CD1c-positive myeloid dendritic cell (primary cell): Measurements from ENCODE around the gene DCP2.
"Not testable (repeated sequence)": the region's sequence is repeated elsewhere in the genome, so short reads cannot be mapped to it uniquely, and the experiment has no call there.

Experiments used
- DNase-seq: peaks from one replicate; pipeline ENCODE4 v3.0.0-alpha.2; 2016; ENCODE audit errors: extremely low spot score

Gene DCP2

DNA sequence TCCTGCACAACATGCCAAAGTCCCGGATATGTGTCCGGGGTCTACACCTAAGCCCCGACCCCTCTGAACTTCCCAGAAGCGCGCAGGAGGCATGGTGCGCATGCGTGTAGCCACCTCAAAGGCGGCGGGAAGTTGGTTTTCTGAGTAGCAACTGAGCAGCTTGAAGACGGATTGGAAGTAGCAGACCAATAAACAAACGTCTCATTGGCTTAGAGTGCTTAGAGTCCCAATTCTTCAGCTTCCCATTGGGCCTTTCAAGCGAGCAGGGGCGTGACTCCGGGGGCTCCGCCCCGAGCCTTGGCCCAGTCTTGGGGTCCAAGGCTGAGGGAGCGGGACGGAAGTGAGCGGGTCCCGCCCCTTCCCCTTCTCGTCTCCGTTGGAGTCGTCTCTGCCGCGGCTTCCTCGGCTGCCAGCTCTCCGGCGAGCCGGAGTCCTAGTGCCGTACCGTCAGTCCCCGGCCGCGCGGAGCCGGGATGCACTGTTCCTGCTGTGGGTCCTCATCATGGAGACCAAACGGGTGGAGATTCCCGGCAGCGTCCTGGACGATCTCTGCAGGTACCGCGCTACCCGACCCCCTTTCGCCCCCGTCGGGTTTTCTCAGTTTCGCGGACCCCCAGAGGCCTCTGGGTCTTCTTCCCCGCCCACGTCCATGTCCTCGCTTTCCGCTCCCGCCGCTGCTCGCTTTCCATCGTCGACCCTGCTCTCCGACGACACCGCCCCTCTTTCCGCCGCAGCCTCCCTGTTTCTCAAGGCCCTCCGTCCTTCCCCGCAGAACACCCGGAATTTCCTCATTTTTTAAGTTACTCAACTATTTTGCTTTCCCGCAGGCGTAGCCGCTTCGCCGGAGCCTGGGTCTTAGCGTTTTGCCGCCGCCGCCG is at the start of gene DCP2:
TSS of gene DCP2 (plus strand) at position 367 of the 878 bp plus-strand sequence. CDS start at position 503, 136 bp downstream.
- DNase-seq, result peak; percentile 99

DNA sequence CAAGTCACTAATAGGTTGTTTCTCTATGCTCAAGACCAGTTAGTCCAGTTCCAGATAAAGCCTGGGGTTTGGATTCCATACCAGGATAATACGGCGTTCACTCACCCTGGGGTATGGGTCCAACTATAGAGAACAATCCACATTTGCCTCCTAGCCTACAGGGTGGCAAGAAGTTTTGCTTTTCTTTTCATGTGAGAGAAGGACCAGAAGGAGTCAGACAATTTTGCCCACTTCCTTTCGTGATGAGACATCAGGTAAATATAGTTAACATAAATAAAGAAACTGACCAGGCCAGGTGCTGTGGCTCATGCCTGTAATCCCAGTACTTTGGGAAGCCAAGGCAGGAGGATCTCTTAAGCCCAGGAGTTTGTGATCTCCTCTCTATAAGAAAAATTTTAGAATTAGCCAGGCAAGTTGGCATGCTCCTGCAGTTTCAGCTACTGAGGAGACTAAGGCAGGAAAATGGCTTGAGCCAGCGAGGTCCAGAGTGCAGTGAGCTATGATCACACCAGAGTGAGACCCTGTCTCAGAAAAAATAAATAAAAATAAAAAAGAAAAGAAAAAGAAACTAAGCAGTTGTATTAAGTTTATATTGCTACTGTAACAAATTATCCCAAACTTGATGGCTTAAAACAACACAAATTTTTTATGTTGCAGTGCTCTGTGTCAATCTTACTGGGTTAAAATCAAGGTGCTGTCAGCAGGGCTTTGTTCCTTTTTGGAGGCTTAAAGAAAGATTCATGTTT is 47.1 kb upstream of the DCP2 start:
- no peak for DNase-seq

DNA sequence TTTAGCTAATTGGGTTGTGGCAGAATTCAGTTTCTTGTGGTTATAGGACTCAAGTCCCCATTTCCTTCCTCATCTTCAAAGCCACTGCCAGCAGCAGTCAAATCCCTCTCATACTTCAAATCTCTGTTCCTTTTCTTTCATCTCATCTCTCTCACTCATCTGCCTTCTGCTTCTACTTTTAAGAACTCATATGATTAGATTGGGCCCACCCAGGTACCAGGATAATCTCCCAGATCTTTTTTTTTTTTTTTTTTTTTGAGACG is 46.6 kb upstream of the DCP2 start:
- peak; percentile 76 for DNase-seq

DNA sequence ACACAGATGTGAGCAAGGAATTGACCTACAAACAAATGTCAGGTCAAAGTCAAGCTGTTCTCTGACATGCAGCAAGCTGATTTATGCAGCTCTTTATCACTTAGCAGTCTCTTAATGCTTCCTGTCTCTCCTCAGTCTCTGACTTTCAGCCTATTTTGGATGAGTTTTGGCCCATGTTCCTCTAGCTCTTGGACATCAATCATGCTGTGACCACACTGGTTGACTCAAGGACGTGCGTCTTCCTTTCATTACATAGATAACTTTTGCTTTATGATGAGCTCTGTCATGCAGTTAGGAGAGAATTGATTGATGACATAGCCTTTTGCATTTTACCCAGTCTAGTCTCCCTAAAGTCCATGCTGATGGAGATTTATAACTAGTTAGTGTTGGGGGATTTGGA is 45.1 kb upstream of the DCP2 start:
- no peak for DNase-seq

DNA sequence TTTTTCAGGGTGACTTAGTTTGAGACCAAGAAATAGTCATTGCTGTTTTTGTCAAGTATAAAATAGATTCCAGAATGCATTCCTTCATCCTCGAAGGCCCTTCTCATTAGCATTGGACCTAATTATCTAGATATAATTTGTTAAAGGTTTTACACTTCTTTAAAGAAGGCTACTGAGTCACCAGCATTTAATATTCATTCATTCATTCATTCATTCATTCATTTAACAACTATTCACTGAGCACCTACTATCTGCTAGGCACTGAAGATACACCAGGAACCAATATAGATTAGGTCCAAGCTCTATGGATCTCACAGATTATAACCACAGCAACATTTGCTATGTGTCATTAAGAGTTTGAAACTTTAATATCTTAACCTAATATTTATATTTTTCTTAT is 43.5 kb upstream of the DCP2 start:
- DNase-seq, result no peak

DNA sequence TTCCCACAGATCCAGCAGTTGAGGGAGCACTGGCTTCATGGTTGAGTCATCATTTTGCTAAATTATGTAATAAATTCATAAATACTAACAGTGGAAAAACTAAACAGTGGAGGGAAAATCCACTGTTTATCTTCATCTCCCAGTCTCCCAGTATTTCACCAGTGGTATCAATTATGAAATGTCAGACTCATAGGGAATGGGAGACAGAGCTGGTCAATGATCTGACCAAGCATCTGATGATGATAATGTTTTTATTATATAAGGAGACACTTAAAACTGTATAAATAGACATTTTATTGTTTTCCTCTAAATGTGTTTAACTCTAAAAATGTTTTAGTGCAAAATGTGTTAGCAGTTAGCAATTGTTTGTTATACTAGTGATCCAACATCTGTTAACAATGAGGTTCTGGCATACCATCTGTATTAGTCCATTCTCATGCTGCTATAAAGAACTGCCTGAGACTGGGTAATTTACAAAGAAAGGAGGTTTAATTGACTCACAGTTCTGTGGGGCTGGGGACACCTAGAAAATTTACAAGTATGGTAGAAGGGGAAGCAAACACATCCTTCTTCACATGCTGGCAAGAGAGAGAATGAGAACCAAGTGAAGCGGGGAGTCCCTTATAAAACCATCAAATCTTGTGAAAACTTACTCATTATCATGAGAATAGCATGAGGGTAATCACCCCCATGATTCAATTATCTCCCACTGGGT is 42.8 kb upstream of the DCP2 start:
- DNase-seq, result no peak

DNA sequence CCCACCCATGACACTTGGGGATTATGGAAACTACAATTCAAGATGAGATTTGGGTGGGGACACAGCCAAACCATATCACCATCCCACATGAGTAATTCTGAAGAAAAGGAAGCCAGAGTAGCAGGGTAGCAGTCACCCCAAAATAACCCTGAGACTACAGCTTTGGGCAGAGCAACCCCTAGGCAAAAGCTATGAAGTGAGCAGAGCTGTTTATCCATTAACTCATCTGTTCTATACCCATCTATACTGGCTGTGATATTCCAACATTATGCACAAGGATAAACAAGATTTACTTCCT is 42.3 kb upstream of the DCP2 start:
- no peak for DNase-seq

DNA sequence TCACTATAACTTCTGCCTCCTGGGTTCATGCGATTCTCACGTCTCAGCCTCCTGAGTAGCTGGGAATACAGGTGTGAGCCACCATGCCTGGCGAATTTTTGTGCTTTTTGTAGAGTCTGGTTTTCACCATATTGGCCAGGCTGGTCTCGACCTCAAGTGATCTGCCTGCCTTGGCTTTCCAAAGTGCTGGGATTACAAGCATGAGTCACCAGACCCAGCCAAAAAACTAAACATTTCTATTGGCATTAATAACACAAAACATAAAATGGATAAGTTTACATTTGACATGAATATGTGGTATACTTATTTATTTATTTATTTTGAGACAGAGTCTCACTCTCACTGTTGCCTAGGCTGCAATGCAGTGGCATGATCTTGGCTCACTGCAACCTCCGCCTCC is 40.9 kb upstream of the DCP2 start:
- DNase-seq, result no peak

DNA sequence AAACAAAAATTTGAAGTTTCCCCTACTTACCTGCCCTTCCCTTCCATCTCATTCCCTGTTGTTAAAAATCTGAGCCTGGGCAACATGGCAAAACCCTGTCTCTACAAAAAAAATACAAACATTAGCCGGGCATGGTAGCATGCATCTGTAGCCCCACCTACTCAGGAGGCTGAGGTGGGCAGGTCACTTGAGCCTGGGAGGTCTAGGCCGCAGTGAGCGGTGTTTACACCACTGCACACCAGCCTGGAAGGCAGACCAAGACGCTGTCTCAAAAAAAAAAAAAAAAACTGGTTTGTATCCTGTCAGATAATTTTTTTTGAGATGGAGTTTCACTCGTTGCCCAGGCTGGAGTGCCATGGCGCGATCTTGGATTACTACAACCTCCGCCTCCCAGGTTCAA is 38.3 kb upstream of the DCP2 start:
- no peak for DNase-seq

DNA sequence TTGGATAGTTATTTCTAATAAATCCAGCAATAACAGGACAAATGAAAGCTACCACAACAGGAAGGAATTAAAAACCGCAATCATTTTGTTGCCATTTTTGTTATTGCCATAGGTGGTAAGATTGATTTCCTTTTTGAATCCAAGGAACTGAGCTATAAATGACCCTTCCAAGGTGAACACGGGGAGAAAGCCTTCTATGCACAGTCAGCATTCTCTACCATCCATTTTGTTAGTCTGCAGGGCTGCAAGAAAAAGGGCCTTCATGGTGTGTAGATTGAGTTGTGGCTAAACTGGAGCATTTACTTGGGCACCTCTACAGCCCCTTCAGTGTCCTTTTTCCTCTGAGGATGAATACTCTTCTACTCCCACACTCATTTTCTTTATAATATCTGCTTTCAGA is 35.9 kb upstream of the DCP2 start:
- no peak for DNase-seq

DNA sequence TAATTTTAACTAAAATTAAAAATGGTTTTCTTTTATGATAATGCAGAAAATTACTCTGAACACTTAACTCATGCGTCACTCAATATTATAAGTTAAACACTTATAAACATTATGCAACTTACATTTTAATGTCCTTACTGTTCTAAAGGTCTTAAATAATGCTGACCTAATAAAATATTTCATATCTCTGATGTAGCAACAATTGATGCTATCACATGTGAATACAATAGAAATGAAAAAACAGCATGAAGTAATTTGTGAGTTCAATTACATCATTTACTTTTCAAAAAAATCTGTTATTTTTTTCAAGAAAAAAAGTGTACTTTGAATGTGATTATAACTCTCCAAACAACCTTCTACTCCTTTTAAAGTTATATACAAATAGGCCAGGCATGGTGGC is 28.1 kb upstream of the DCP2 start:
- no peak for DNase-seq

DNA sequence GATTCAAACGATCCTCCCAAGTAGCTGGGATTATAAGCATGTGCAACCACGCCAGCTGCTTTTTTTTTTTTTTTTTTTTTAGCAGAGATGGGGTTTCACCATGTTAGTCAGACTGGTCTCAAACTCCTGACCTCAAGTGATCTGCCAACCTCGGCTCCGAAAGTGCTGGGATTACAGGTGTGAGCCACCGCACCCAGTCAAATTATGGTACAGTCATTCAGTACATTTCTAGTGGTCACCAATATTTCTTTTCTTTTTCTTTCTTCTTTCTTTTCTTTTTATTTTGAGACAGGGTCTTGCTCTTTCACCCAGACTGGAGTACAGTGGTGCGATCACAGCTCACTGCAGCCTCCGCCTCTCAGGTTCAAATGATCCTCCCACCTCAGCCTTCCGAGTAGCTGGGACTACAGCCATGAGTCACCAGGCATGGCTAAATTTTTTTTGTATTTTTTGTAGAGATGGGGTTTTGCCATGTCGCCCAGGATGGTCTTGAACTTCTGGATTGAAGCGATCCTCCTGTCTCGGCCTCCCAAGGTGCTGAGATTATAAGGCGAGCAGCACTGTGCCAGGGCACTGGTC is 25.4 kb upstream of the DCP2 start:
- DNase-seq, result no peak

DNA sequence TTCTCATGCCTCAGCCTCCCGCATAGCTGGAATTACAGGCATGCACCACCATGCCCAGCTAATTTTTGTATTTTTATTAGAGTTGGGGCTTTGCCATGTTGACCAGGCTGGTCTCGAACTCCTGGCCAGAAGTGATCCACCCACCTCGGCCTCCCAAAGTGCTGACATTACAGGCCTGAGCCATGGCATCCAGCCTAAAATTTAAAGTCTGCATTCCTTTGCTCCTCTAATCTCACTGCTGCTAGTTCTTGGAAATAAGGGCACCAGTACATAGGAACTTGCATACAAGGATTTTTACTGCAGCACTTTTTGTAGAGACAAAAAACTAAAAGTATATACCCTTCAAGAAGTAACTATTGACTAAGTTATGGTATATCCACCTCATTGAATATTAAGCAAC is 20.0 kb upstream of the DCP2 start:
- DNase-seq, result no peak

DNA sequence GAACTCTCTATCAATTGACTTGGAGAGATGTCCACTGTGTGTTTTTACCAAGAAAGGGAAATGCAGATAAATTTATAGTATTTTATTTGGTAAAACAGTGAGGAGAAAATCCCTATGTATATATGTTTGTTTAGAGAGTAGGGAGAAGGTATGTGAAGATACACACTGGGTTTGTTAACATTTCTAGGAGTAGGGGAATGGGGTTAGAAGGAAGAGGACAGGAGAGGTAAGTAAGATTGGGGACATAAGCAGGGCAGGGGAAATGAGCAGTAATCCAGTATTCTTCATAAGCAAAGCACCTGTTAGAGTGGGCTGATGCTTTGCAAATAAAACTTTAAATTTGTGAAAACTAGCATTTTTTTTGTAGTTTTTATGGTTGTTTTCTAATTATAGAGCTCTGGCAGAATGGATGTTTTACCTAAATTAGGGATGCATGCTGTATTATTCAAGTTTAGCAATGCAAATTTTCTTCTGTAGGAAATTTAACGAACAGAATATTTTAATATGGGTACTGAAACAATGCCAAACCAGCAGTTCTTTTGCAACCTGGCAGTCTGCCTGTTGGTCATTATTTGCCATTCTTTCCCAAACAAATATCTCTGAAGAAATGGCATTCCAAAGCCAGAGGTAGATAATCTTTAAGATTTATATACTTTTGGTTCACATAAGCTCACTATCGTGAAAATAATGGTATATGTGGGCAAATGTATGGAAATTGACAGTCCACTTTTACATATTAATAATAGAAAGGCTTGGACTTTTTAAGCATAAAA is 19.4 kb upstream of the DCP2 start:
- no peak for DNase-seq

DNA sequence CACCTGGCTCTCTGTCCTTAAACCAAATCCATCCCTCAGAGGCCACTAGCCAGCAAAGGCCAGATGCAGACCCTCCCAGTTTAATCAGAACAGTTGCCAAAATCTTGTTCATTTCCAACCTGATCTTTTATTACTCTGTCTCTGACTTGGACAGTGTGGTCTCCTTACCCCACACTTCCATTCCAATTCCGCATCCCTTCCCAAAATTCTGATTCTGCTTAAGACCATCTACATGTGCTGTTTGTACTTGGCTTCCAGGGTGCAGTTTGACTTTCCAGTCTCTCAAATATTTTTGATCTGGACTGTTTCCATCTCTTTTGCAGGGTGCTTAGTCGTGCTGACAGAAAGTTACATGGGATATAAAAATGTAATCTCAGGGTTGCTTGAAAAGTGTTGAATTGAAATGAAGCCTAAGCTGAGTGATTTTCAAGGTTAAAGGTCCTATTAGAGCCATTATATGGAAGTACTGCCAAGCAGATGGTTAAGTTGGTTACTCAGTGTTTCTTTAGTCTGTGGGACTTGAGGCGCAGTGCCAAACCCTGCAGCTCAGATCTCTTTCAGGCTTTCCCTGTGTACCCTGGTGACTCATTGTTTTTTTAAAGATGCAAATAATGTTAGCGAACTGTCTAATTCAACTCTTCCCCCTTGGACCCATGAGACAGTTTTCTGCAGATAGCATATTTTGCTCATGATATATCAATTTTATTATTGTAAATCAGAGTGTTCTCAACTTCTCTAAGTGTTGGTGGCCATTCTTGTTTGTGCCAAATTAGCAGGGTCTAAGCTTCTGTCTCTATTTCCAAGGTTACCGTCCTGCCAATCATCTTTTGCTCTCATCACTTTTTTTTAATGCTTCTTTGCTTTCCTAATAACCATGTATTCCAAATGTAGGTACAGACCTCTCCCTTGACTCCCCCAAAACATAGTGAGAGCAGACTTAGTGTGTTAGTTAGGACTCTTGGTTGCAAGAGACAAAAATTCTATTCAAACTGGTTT is 18.2 kb upstream of the DCP2 start:
- DNase-seq, result peak; percentile 59

DNA sequence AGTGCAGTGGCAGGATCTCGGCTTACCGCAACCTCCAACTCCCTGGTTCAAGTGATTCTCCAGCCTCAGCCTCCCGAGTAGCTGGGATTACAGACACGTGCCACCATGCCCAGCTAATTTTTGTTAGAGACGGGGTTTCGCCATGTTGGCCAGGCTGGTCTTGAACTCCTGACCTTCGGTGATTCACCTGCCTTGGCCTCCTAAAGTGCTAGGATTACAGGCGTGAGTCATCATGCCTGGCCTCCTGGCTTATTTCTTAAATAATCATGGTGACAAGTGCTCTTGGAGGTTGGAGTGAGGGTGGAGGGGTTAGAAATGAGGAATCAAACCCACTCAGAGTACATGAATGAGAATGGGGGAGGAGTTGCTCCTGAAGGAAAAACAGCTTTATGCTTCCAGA is 16.7 kb upstream of the DCP2 start:
- DNase-seq, result peak; percentile 81

DNA sequence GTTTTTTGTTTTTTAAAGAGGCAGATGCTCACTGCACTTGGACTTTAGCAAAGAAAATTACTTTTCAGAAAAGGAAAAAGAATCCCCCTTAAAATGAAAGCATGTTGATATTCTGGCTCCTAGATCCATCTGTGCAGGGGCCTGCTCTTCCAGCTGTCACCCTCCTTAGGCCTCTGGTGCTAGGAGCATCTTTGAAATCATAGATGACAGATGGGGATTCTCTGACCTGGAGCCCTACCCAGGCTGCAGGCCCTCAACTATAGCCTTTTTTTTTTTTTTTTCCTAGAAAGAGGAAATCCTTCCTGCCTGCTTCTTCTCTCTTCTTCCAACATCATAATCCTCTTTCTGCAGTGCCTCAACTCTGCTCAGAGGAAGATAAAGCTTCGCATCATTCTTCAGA is 16.3 kb upstream of the DCP2 start:
- peak; percentile 22 for DNase-seq

DNA sequence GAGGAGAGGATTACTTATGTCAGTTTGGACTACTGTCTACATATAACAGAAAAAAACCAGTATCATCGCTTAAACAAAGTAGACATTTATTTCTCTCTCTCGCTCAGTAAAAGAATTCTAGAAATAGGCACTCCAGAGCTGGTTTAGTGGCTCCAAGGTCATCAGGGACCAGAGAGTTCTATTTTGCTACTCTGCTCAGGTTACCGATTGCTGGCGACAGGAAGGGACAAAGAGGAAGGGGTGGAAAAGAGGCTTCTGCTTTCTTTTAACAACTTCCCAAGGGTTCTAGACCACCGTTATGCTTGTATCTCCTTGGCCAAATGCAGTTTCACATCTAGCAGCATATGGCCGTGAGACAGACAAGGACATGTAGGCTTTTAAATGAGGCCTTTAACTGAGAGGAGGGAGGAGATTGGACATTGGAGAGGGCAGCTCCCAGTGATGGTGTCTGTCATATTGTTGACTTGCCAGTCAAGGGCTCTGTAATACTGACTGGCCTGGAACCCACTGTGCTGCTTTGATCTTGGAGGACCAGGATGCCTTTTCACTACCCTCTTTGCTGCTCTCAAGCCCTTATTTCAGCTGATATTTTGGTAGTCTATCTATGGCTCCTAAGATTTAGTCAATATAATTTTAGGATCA is 15.6 kb upstream of the DCP2 start:
- peak; percentile 41 for DNase-seq

DNA sequence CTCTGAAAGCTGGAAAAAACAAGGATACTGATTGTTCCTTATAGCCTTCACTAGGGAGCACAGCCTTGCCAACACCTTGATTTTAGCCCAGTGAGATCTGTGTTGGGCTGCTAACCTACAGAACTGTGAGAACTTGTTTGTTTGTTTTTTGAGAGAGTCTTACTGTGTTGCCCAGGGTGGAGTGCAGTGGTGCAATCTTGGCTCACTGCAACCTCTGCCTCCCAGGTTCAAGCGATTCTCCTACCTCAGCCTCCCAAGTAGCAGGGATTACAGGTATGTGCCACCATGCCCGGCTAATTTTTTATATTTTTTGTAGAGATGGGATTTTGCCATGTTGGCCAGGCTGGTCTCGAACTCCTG is 13.2 kb upstream of the DCP2 start:
- DNase-seq, result not testable (repeated sequence)

DNA sequence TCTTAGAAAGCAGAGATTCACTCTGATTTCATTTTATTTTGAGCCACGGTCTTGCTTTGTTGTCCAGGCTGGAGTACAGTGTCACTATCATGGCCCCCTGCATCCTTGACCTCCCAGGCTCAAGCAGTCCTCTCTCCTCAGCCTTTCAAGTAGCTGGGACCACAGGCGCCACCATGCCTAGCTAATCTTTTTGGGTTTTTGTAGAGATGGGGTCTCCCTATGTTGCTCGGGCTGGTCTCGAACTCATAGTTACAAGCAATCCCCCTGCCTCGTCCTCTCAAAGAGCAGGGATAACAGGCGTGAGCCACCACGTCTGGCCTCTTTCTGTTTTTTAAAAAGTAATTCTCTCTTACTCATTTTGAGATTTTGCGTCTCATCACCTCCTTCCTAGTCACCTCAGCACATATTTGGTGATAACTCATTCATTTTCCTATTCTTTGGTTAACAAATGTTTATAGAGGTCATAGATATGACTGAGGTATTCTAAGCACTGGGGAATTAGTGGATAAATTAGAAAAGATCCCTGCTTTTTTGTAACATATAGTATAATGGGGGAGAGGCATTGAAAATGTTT is 10.8 kb upstream of the DCP2 start:
- no peak for DNase-seq
